Measurements from ENCODE around the gene EBI3. TPM values are rescaled to one million over a fixed set of nuclear protein-coding genes. Genes with fewer than 3 reads are reported as not detected.

Gene EBI3
- total and polyA plus RNA-seq, 11 donors, result 0.27 to 5.6 (median 0.88) TPM

DNA sequence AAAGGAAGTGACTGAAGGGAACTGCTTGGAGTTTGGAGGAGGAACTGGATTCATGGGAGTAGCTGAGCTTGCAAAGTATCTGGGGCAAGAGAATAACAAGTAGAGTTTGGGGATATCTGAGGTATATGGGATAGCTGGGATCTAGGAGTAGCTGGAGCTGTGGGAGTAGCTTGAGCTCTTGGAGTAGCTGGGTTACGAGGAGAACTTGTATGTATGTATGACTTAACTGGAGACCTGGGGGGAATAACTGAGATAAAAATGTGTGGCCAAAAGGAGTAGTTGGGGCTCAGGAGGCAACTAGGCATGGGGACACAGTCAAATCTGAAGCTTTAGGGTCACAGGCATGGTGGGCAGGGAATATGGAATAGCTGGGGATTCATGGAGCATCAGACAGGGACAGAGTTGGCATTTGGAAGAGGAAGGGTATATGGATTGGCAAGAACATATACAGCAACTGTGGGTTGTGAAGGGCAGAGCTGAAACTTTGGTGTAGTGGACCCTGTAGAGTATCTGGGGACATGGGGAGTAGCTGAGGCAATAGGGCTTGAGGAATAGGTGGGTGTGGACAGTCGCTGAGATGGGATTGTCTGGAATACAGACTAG, 28.3 kb upstream of the EBI3 start:
- intact Hi-C loops (cut with DNase I), result loop anchor here in 9 of 10 donors (5.0 to 10.0 kb wide), 5 partner anchors 56 to 536 kb away; partner anchors contain the start of gene EEF2 (in 4 of the 9)
- TF ChIP-seq POLR2A (IDR thresholded peaks at IDR 0.05), result no peak
- peaks cover 21 to 42% (median 33%) of the 10 kb centered on the region in 9 donors for H3K27me3 ChIP-seq

DNA sequence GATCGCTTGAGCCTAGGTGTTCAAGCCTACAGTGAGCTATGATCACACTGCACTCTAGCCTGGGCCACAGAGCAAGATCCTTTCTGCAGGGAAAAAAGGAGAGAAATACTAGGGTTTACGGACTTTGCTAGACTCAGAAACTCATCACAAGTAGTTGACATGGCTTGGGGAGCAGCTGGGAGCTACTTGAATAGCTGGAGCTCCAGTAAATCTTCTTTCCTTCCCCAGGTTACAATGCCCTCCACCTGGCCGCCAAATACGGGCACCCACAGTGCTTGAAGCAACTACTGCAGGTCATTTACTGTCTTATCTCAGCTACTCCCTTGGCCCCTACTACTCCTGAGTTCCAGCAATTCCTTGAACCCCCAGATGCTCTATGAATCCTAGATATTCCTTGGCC, 27.5 kb upstream of the EBI3 start:
- Histone ChIP-seq H3K9me3 (no peaks in the 10 kb centered on the region), H3K36me3 (no peaks in the 10 kb centered on the region), H3K4me3 (no peak overlapping the region), H3K4me1 (peaks cover 0 to 15% (median 0%) of the 10 kb centered on the region in 12 donors), H3K27ac (no peak overlapping the region), H3K27me3 (peaks cover 13 to 34% (median 26%) of the 10 kb centered on the region in 9 donors)
- ATAC-seq (no peak), DNase-seq (no peak)
- WGBS, 4 donors, result 83 to 87% (median 85%) methylated on average over 4 of the region's 4 CpGs
- intact Hi-C loops (cut with DNase I), result loop anchor here in 9 of 10 donors (5.0 to 10.0 kb wide), 5 partner anchors 57 to 537 kb away; partner anchors contain the start of gene EEF2 (in 4 of the 9)
- TF ChIP-seq, protein P1, sequence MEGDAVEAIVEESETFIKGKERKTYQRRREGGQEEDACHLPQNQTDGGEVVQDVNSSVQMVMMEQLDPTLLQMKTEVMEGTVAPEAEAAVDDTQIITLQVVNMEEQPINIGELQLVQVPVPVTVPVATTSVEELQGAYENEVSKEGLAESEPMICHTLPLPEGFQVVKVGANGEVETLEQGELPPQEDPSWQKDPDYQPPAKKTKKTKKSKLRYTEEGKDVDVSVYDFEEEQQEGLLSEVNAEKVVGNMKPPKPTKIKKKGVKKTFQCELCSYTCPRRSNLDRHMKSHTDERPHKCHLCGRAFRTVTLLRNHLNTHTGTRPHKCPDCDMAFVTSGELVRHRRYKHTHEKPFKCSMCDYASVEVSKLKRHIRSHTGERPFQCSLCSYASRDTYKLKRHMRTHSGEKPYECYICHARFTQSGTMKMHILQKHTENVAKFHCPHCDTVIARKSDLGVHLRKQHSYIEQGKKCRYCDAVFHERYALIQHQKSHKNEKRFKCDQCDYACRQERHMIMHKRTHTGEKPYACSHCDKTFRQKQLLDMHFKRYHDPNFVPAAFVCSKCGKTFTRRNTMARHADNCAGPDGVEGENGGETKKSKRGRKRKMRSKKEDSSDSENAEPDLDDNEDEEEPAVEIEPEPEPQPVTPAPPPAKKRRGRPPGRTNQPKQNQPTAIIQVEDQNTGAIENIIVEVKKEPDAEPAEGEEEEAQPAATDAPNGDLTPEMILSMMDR (IDR thresholded peaks at IDR 0.05), result no peak
- TF ChIP-seq POLR2A (IDR thresholded peaks at IDR 0.05), result no peak

More for the DNA sequence above, 28.3 kb upstream of the EBI3 start:
- no peak for ATAC-seq
- peaks cover 0 to 15% (median 0%) of the 10 kb centered on the region in 12 donors for H3K4me1 ChIP-seq
- 71 to 84% (median 79%) methylated on average over 2 of the region's 2 CpGs for WGBS, 4 donors
- no peak for DNase-seq
- no peaks in the 10 kb centered on the region for H3K36me3 ChIP-seq
- no peaks in the 10 kb centered on the region for H3K9me3 ChIP-seq
- no peak overlapping the region for H3K4me3 ChIP-seq
- no peak overlapping the region for H3K27ac ChIP-seq

DNA sequence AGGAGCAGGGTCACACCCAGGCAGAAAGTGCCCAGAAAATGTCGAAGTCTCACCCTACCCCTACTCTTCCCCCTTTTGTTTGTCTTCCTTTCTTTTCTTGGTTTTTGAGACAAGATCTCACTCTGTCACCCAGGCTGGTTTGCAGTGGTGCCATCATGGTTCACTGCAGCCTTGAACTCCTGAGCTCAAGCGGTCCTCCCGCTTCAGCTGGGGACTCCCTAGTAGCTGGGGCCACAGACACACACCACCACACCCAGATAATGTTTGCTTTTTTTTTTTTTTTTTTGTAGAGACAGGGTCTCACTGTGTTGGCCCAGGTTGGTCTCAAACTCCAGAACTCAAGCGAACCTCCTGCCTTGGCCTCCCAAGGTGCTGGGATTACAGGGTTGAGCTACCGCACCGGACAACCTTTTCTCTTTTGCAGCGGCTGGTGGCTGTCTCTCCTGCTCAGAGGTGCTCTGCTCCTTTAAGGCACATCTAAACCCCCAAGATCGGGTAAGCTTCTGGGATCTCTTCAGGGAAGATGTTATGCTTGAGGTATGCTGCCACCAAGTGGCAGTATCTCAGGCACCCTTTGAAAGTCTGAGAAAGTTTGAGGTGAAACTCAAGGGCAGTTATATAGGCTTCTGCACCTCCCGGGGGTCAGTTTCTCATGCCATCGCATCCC, 22.4 kb upstream of the EBI3 start:
- Histone ChIP-seq H3K27ac (no peak overlapping the region), H3K9me3 (no peaks in the 10 kb centered on the region), H3K4me3 (no peak overlapping the region), H3K4me1 (peaks cover 0 to 8% (median 0%) of the 10 kb centered on the region in 12 donors), H3K36me3 (no peaks in the 10 kb centered on the region), H3K27me3 (peaks cover 0 to 11% (median 0%) of the 10 kb centered on the region in 9 donors)
- ATAC-seq (no peak), DNase-seq (no peak)
- no peak for TF ChIP-seq POLR2A (IDR thresholded peaks at IDR 0.05)
- TF ChIP-seq, protein P1 (IDR thresholded peaks at IDR 0.05), result peak in 1 of 12 donors; percentile 11
- intact Hi-C loops (cut with DNase I), result loop anchor here in 8 of 10 donors (5.0 to 10.0 kb wide), 4 partner anchors 62 to 542 kb away; partner anchors contain the start of gene EEF2 (in 3 of the 8)
- WGBS, 4 donors, result 77 to 80% (median 78%) methylated on average over 10 of the region's 10 CpGs

DNA sequence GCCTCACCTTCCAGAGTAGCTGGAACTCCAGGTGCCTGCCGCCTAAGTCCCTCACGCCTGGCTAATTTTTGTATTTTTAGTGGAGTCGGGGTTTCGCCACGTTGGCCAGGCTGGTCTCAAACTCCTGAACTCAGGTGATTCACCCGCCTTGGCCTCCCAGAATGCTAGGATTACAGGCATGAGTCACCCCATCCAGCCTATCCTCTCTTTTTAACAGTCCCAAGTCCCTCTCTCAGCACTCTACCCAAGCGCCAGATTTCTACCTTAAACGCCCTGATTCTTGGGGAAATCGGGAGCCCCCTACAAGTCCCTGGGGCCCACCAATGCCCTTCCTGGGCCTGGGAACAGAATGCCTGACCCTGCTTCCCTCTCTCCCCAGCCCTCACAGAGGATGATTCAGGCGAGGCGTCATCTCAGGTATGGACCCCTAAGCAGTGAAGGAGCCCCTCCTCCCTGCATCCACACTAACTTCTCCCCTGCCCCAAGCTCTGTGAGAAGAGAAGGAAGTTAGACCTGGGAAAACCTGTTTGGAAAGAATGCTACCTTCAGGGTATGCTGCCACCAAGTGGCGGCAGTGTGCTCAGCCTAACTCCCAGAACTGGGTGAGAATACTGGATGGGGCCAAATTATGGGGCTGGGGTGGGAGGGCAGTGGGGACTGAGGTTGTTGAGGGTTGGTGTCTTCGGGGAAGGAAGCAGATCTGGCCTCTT, 20.8 kb upstream of the EBI3 start:
- no peaks in the 10 kb centered on the region for H3K9me3 ChIP-seq
- peaks cover 0 to 11% (median 0%) of the 10 kb centered on the region in 9 donors for H3K27me3 ChIP-seq
- no peak for ATAC-seq
- no peaks in the 10 kb centered on the region for H3K36me3 ChIP-seq
- 70 to 80% (median 74%) methylated on average over 13 of the region's 13 CpGs for WGBS, 4 donors
- intact Hi-C loops (cut with DNase I), result loop anchor here in 8 of 10 donors (5.0 to 10.0 kb wide), 4 partner anchors 64 to 544 kb away; partner anchors contain the start of gene EEF2 (in 3 of the 8)
- no peak overlapping the region for H3K27ac ChIP-seq
- peaks cover 0 to 8% (median 0%) of the 10 kb centered on the region in 12 donors for H3K4me1 ChIP-seq
- TF ChIP-seq, protein P1 (IDR thresholded peaks at IDR 0.05), result peak in 7 of 12 donors; percentile 4 to 39 (median 19)
- TF ChIP-seq POLR2A (IDR thresholded peaks at IDR 0.05), result no peak
- no peak for DNase-seq
- H3K4me3 ChIP-seq, result no peak overlapping the region

All from heart left ventricle (tissue), 16 donors.